ENCODE measurements around the gene HEXIM2.

HEXIM2 gene

GRCh38 chr17:45149037-45149668, 12.5 kb upstream of the HEXIM2 start (continued):
- TF ChIP-seq INSM2 (tag by site-specific recombination; IDR thresholded peaks at IDR 0.05): no peak
- no peak for TF ChIP-seq ZNF140 (tag by site-specific recombination; IDR thresholded peaks at IDR 0.05)
- no peak for TF ChIP-seq FEZF1 (tag by site-specific recombination; IDR thresholded peaks at IDR 0.05)
- no peak for TF ChIP-seq KLF16 (tag by site-specific recombination; IDR thresholded peaks at IDR 0.05)
- TF ChIP-seq ZNF433 (tag by site-specific recombination; IDR thresholded peaks at IDR 0.05; ENCODE audit: low read depth): no peak
- 0 out of 2 replicates have a peak, but pooled peaks have one; percentile 6 for TF ChIP-seq PBX3 (CRISPR knock-in tag; IDR thresholded peaks at IDR 0.05)
- peak; percentile 58 for TF ChIP-seq ZNF335 (tag by site-specific recombination; conservative IDR thresholded peaks at IDR 0.05)
- no peak for TF ChIP-seq ZNF837 (tag by site-specific recombination; IDR thresholded peaks at IDR 0.05)
- no peak for TF ChIP-seq ZSCAN16 (tag by site-specific recombination; IDR thresholded peaks at IDR 0.05)
- no peak for TF ChIP-seq ZBTB11 (tag by site-specific recombination; conservative IDR thresholded peaks at IDR 0.05; ENCODE audit: low read depth)
- TF ChIP-seq ZNF585B (tag by site-specific recombination; IDR thresholded peaks at IDR 0.05): no peak
- TF ChIP-seq MEIS1 (CRISPR knock-in tag; IDR thresholded peaks at IDR 0.05; ENCODE audit: borderline replicate concordance): no peak
- no peak for TF ChIP-seq ZNF548 (tag by site-specific recombination; IDR thresholded peaks at IDR 0.05)
- no peak for TF ChIP-seq ZNF580 (tag by site-specific recombination; IDR thresholded peaks at IDR 0.05)
- no peak for TF ChIP-seq ZNF16 (tag by site-specific recombination; IDR thresholded peaks at IDR 0.05; ENCODE audit: low read depth)
- TF ChIP-seq MYNN (tag by site-specific recombination; IDR thresholded peaks at IDR 0.05; ENCODE audit: borderline replicate concordance): peak; percentile 6; the same call in 1 of the 2 replicates
- TF ChIP-seq ZNF366 (tag by site-specific recombination; conservative IDR thresholded peaks at IDR 0.05): no peak
- no peak for TF ChIP-seq AEBP2 (tag by site-specific recombination; IDR thresholded peaks at IDR 0.05; ENCODE audit: borderline replicate concordance)
- no peak for TF ChIP-seq PRDM4 (tag by site-specific recombination; IDR thresholded peaks at IDR 0.05)
- no peak for TF ChIP-seq ZNF558 (tag by site-specific recombination; IDR thresholded peaks at IDR 0.05)
- TF ChIP-seq ZNF202 (tag by site-specific recombination; IDR thresholded peaks at IDR 0.05; ENCODE audit: borderline replicate concordance): no peak
- TF ChIP-seq ZNF518A (tag by site-specific recombination; conservative IDR thresholded peaks at IDR 0.05; ENCODE audit: low read depth): 0 out of 2 replicates have a peak, but pooled peaks have one; percentile 11
- peak; percentile 92 for TF ChIP-seq ZNF600 (tag by site-specific recombination; IDR thresholded peaks at IDR 0.05)
- no peak for TF ChIP-seq ZNF350 (tag by site-specific recombination; IDR thresholded peaks at IDR 0.05)

Data from HEK293 (cell line).